Activated CD4-positive, alpha-beta T cell treated with anti-CD3 and anti-CD28 coated beads for 4 hours (primary cell): ENCODE results near the gene DGKH.
"Not testable (repeated sequence)": the region's sequence is repeated elsewhere in the genome, so short reads cannot be mapped to it uniquely, and the experiment has no call there.

Experiments used
- DNase-seq, 2 donors: peaks; one replicate each; pipeline ENCODE4 v3.0.0-alpha.2; 2020

The DGKH gene

DNA sequence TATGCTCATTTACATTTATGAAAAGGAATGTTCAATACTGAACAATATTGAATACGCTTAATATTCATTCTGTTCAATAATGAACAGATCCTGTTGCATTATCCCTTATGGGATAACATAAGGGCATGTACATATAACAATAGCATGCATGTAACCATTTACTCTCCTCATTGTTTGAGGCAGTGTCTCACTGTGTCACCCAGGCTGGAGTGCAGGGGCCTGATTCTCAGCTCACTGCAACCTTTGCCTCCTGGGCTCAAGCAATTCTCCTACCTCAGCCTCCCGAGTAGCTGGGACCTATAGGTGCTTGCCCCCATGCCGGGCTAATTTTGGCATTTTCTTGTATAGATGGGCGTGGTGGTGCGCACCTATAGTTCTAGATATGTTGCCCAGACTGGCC, 4.8 kb upstream of the DGKH start:
- no peak for DNase-seq

- DNase-seq: no peak
These were observed 2.0 kb upstream of the DGKH start for GRCh38 chr13:42046448-42046847.

DNA sequence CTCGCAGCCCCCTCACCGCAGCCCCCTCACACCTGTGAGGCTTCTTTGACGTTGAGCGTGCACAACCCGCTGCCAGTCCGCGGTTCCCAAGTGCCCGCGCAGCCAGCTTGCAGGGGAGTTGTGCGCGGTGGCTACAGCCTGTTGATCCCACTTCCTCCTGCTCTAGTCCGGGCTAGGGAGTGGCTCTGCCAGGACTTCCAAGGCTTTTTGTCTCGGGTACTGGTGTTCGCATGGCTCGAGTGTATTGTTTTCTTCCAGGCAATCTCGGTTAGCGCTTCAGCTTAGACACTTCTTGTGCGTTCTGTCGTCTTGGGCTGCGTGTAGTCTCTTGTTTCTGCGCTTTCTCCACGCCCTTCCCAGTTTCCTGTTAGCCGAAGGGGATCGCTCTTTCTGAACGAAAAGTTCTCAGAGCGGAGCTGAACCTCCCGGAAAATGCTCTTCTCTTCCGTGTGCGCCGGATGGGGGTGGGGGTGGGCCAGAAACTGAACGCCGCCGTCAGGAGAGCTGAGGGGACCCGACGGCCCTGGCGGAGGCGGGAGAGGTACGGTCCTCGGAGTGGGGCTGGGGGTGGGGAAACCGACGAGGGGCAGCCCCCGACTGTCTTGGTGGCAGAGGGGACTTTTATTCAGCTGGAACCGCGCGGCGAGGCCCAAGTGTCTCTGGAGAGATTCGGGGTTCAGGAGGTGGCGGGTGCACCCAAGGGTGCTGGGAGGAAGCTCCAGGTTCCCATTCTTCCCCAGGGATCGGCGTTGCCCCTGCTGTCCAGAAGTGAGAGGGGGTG, 697 bp upstream of the DGKH start:
- DNase-seq: peak; percentile 15 to 19

DNA sequence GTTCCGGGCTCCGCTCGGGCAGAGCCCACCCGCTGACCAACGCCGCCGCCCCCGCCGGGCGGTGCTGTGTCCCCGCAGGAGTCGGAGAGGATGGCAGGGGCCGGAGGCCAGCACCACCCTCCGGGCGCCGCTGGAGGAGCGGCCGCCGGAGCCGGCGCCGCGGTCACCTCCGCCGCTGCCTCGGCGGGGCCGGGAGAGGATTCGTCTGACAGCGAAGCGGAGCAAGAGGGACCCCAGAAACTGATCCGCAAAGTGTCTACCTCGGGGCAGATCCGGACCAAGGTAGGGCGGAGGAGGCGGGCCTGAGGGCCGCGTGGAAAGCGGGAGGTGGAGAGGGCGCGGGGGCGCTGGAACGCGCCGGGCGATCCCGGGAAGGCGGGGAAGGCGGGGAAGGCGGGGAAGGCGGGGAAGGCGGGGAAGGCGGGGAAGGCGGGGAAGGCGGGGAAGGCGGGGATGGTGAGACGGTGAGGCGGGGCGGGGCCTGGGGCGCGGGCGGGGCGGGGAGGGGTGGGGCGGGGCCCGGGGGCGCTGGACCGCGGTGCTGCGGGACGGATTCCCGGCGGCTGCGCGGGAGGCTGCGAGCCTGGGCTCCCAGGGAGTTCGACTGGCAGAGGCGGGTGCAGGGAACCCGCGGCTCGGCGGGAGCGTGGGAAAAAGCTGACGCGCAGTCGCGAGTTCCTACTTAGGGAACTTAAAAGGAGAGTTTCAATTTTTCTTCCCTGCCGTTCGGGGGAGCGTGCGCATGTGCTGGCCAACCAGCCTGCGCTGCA, 421 bp downstream of the DGKH start:
- peak; percentile 54 to 73 for DNase-seq

- no peak for DNase-seq
These were observed 986 bp downstream of the DGKH start for GRCh38 chr13:42049454-42049813.

- DNase-seq: no peak
These were observed 6.5 kb downstream of the DGKH start for GRCh38 chr13:42054798-42055499.

DNA sequence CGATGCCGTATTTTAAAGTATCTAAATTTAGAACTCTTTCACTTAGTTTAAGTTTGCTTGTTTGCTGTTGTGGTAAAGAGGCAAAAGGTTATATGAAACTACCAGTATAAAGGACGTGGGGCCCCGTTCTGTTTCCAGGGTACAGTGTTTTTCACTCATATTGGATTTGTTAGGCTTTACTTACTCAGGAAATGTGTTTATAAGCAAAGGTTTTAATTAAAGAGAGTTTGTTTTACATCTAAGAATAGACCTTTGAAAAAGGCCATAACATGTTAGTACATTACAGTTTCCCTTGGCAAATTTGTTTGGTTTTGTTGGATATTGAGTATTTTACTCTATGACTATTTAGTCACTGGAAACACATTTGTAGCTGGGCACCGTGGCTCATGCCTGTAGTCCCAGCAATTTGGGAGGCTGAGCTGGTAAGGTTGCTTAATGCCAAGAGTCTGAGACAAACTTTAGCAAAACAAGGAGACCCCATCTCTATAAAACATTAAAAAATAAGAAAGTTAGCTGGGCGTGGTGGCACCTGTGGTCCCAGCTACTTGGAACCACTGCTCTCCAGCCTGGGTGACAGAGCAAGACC, 7.1 kb downstream of the DGKH start:
- no peak for DNase-seq

- no peak for DNase-seq
These were observed 7.7 kb downstream of the DGKH start for GRCh38 chr13:42056146-42056545.

DNA sequence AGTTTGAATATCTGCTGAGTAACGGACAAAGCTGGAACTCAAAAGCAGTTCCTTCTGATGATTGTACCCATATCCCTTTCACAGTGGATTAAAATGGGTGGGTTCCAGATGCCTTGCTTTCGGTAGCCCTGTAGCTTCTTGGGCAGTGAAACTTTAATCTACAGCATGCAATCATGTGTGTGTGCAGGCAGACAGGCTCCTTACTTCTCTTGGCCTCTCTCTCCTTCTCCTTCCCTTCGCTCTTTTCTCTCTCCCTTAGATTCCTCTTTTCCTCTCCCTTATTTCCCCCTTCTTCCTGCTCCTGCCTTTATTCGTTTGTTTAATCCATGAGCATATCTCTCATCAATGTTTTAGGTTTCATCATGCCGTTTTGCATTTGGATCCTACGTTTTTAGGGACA, 8.1 kb downstream of the DGKH start:
- DNase-seq: no peak

GRCh38 chr13:42057918-42058530, 9.6 kb downstream of the DGKH start:
- no peak for DNase-seq

DNA sequence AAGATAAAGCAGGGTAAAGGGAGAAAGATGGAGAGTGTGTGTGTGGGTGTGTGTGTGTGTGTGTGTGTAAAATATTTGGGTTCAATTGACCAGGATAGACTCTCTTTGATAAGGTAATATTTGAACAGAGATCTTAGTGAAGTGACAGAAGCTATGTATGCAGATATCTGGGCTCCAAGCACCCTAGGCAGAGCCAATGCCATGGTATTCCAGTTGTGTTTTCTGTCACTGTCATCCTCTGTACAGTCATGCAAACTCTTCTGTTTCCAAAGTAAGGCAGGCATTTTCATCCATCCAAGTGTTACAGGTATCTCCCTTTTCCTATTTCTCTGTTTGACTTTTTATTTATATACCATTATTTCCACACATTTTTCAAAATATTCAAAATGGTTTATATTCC, 13.5 kb downstream of the DGKH start:
- no peak for DNase-seq

- DNase-seq: no peak
These were observed 14.7 kb downstream of the DGKH start for GRCh38 chr13:42063105-42063504.

DNA sequence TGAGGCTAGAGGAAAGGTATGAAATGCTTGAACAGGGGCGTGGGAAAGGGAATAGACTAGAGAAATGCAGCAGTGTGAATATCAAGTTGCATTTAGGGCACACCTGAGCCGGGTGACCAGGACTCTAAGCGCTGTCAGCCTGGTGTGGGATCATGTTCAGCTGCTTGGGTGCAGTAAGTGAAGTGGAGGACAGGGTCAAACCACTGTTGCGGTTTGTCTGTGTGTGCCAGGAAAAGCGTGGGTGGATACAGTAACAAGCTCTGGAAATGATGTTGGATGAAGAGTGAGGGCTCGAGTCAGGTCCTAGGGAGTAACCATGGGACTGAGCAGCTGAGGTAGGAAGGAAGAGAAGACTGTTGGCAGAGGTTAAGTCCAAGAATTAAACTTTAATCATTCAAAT, 15.8 kb downstream of the DGKH start:
- no peak for DNase-seq

- DNase-seq: no peak
These were observed 16.5 kb downstream of the DGKH start for GRCh38 chr13:42064966-42065365.

- DNase-seq: no peak
These were observed 17.0 kb downstream of the DGKH start for GRCh38 chr13:42065414-42065813.

DNA sequence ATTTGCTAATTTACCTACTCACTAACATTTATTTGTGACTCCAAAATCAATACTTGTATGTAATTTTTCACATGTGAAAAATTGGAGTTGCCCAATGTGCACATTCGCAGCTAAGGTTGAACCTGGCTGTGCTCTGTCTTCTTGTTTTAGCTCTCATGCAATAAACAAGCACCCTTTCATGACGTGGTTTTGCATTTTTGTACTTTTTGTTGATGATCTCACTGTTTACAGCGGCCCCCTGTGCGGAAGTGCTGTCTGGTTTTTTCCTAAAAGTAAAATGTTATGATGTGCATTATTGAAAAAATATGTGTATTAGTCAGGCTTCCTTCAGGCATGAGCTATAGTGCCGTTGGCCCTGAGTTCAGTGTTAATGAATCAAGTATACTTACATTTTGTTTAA, 18.1 kb downstream of the DGKH start:
- no peak for DNase-seq

- no peak for DNase-seq
These were observed 20.4 kb downstream of the DGKH start for GRCh38 chr13:42068886-42069285.

GRCh38 chr13:42070599-42070998, 22.2 kb downstream of the DGKH start:
- not testable (repeated sequence) for DNase-seq

GRCh38 chr13:42071179-42071578, 22.7 kb downstream of the DGKH start:
- DNase-seq: not testable (repeated sequence)

- no peak for DNase-seq
These were observed 23.4 kb downstream of the DGKH start for GRCh38 chr13:42071672-42072419.

GRCh38 chr13:42073683-42074082, 25.2 kb downstream of the DGKH start:
- no peak for DNase-seq

DNA sequence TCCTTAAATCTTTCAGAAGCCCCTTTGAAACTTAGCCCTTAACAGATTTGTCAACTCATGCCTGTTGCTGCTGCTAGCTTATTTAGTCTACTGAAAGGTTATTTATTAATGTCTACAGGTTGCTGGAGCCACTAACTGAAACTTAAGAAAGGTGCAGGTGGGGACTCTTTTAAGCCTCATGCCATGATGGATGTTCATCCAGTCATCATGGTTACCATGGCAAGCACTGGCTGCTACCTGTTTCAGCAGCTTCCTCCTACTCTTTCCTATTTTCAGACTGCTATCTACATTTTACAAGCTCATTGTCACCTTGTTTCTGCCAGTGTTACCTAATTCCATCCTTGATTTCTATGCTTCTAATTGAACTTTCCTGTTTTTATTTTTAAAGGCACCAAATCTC, 27.1 kb downstream of the DGKH start:
- DNase-seq: no peak
